Rectal smooth muscle tissue (tissue), 1 donor: ENCODE data around the gene EIF4E3.

Source experiments
- H3K27ac ChIP-seq: one replicate; pipeline ENCODE4 v1.7.0; 2013; ENCODE audit warnings: low read depth, low read length, inconsistent platforms
- H3K27me3 ChIP-seq: one replicate; pipeline ENCODE4 v1.7.0; 2013; ENCODE audit warnings: low read length; ENCODE audit not compliant: control insufficient read depth, insufficient read depth
- H3K36me3 ChIP-seq: one replicate; pipeline ENCODE4 v1.7.0; 2013; ENCODE audit warnings: low read length; ENCODE audit not compliant: control insufficient read depth, insufficient read depth
- H3K4me1 ChIP-seq: one replicate; pipeline ENCODE4 v1.7.0; 2013; ENCODE audit warnings: low read length; ENCODE audit not compliant: control insufficient read depth, insufficient read depth
- H3K4me3 ChIP-seq: one replicate; pipeline ENCODE4 v1.7.0; 2013; ENCODE audit warnings: low read length
- H3K9ac ChIP-seq: one replicate; pipeline ENCODE4 v1.7.0; 2013; ENCODE audit warnings: low read length

The EIF4E3 gene

GRCh38 chr3:71652781-71653413, 72.3 kb downstream of the EIF4E3 start:
- H3K36me3 ChIP-seq: no peaks in the 10 kb centered on the region
- H3K4me3 ChIP-seq: no peak overlapping the region
- H3K4me1 ChIP-seq: peaks cover 5% of the 10 kb centered on the region
- no peak overlapping the region for H3K9ac ChIP-seq
- H3K27me3 ChIP-seq: no peaks in the 10 kb centered on the region
- H3K27ac ChIP-seq: no peak overlapping the region

GRCh38 chr3:71651625-71652024, 73.6 kb downstream of the EIF4E3 start:
- H3K27ac ChIP-seq: no peak overlapping the region
- no peaks in the 10 kb centered on the region for H3K36me3 ChIP-seq
- H3K4me1 ChIP-seq: no peaks in the 10 kb centered on the region

GRCh38 chr3:71650372-71650771, 74.8 kb downstream of the EIF4E3 start:
- H3K27me3 ChIP-seq: no peaks in the 10 kb centered on the region
- no peak overlapping the region for H3K27ac ChIP-seq
- no peaks in the 10 kb centered on the region for H3K4me1 ChIP-seq
- H3K36me3 ChIP-seq: no peaks in the 10 kb centered on the region
- no peak overlapping the region for H3K9ac ChIP-seq
- no peak overlapping the region for H3K4me3 ChIP-seq

More at GRCh38 chr3:71651625-71652024, 73.6 kb downstream of the EIF4E3 start:
- no peak overlapping the region for H3K9ac ChIP-seq
- no peak overlapping the region for H3K4me3 ChIP-seq
- H3K27me3 ChIP-seq: no peaks in the 10 kb centered on the region

GRCh38 chr3:71649757-71650156, 75.4 kb downstream of the EIF4E3 start:
- Histone ChIP-seq H3K9ac (no peak overlapping the region), H3K4me1 (no peaks in the 10 kb centered on the region), H3K36me3 (no peaks in the 10 kb centered on the region), H3K27me3 (no peaks in the 10 kb centered on the region), H3K4me3 (no peak overlapping the region), H3K27ac (no peak overlapping the region)

- no peak overlapping the region for H3K4me3 ChIP-seq
- H3K27ac ChIP-seq: no peak overlapping the region
- no peaks in the 10 kb centered on the region for H3K27me3 ChIP-seq
- H3K4me1 ChIP-seq: no peaks in the 10 kb centered on the region
- H3K36me3 ChIP-seq: no peaks in the 10 kb centered on the region
- H3K9ac ChIP-seq: no peak overlapping the region
Observed at GRCh38 chr3:71647751-71648150, 77.5 kb downstream of the EIF4E3 start.

GRCh38 chr3:71646971-71647370, 78.2 kb downstream of the EIF4E3 start:
- H3K9ac ChIP-seq: no peak overlapping the region
- H3K36me3 ChIP-seq: no peaks in the 10 kb centered on the region
- H3K27ac ChIP-seq: no peak overlapping the region
- H3K27me3 ChIP-seq: no peaks in the 10 kb centered on the region
- H3K4me3 ChIP-seq: no peak overlapping the region
- no peaks in the 10 kb centered on the region for H3K4me1 ChIP-seq

- no peak overlapping the region for H3K4me3 ChIP-seq
Observed at GRCh38 chr3:71645140-71645539, 80.1 kb downstream of the EIF4E3 start.

GRCh38 chr3:71641674-71642073, 83.5 kb downstream of the EIF4E3 start:
- H3K4me1 ChIP-seq: no peaks in the 10 kb centered on the region
- no peak overlapping the region for H3K9ac ChIP-seq
- no peak overlapping the region for H3K4me3 ChIP-seq
- H3K27ac ChIP-seq: no peak overlapping the region
- no peaks in the 10 kb centered on the region for H3K36me3 ChIP-seq
- H3K27me3 ChIP-seq: no peaks in the 10 kb centered on the region

More at GRCh38 chr3:71645140-71645539, 80.1 kb downstream of the EIF4E3 start:
- Histone ChIP-seq H3K4me1 (no peaks in the 10 kb centered on the region), H3K36me3 (no peaks in the 10 kb centered on the region), H3K27me3 (no peaks in the 10 kb centered on the region), H3K9ac (no peak overlapping the region), H3K27ac (no peak overlapping the region)

GRCh38 chr3:71640331-71640983, 84.7 kb downstream of the EIF4E3 start:
- H3K9ac ChIP-seq: no peak overlapping the region
- H3K4me1 ChIP-seq: no peaks in the 10 kb centered on the region
- H3K4me3 ChIP-seq: no peak overlapping the region
- H3K36me3 ChIP-seq: no peaks in the 10 kb centered on the region
- H3K27ac ChIP-seq: no peak overlapping the region
- no peaks in the 10 kb centered on the region for H3K27me3 ChIP-seq

- no peaks in the 10 kb centered on the region for H3K27me3 ChIP-seq
- H3K9ac ChIP-seq: no peak overlapping the region
- H3K27ac ChIP-seq: no peak overlapping the region
- H3K4me3 ChIP-seq: no peak overlapping the region
- H3K36me3 ChIP-seq: no peaks in the 10 kb centered on the region
- no peaks in the 10 kb centered on the region for H3K4me1 ChIP-seq
Observed at GRCh38 chr3:71636482-71636881, 88.7 kb downstream of the EIF4E3 start.

GRCh38 chr3:71636001-71636400, 89.2 kb downstream of the EIF4E3 start:
- Histone ChIP-seq H3K27me3 (no peaks in the 10 kb centered on the region), H3K27ac (no peak overlapping the region), H3K4me1 (no peaks in the 10 kb centered on the region), H3K4me3 (no peak overlapping the region), H3K36me3 (no peaks in the 10 kb centered on the region), H3K9ac (no peak overlapping the region)

- Histone ChIP-seq H3K4me3 (no peak overlapping the region), H3K27me3 (no peaks in the 10 kb centered on the region), H3K36me3 (no peaks in the 10 kb centered on the region), H3K9ac (no peak overlapping the region), H3K27ac (no peak overlapping the region), H3K4me1 (no peaks in the 10 kb centered on the region)
Observed at GRCh38 chr3:71634671-71635070, 90.5 kb downstream of the EIF4E3 start.

- H3K27ac ChIP-seq: no peak overlapping the region
- no peaks in the 10 kb centered on the region for H3K27me3 ChIP-seq
- no peaks in the 10 kb centered on the region for H3K36me3 ChIP-seq
- no peak overlapping the region for H3K9ac ChIP-seq
- H3K4me3 ChIP-seq: no peak overlapping the region
- H3K4me1 ChIP-seq: no peaks in the 10 kb centered on the region
Observed at GRCh38 chr3:71629711-71630110, 95.5 kb downstream of the EIF4E3 start.
